ENCODE data around the gene RAP1GAP.

DNA sequence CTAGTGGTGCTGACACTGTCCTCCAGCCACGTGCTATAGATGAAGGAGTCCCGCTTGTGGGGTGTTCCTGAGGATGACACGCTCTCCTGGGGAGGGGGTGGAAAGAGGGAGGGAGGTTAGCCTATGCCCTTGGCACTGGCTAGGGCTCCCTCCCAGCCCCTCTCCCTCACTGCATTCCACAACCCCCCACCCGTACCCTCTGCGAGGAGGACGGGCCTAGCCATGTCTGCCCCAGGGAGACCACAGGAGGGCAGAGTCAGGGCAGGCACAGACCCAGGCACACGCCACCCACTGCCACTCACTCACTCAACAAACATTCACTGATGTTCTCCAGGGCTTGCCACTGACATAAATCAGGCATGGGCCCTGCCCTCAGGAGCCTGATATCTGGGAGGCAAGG is 70.7 kb downstream of the RAP1GAP start:
- no peak for TF ChIP-seq EZH2 (IDR thresholded peaks at IDR 0.05; ENCODE audit: insufficient read depth, poor library complexity, severe bottlenecking)
- TF ChIP-seq EZH2phosphoT487 (IDR thresholded peaks at IDR 0.05; ENCODE audit: insufficient read depth, low read depth) = no peak
